ENCODE measurements around the gene ARHGEF4. TPM values are rescaled to one million over a fixed set of nuclear protein-coding genes. Genes with fewer than 3 reads are reported as not detected.

Gene ARHGEF4
- total and polyA plus RNA-seq, 11 donors = 0.30 to 5.5 (median 3.8) TPM

GRCh38 chr2:130819226-130819607 lies 17.5 kb upstream of the ARHGEF4 start:
- Histone ChIP-seq H3K9me3 (no peaks in the 10 kb centered on the region), H3K27ac (no peak overlapping the region), H3K4me1 (peaks cover 0 to 11% (median 0%) of the 10 kb centered on the region in 12 donors), H3K4me3 (no peak overlapping the region), H3K27me3 (peaks cover 0 to 24% (median 0%) of the 10 kb centered on the region in 9 donors), H3K36me3 (no peaks in the 10 kb centered on the region)
- no peak for DNase-seq
- intact Hi-C loops (cut with DNase I) = no loop called here
- no peak for ATAC-seq
- WGBS, 4 donors = 84 to 89% (median 87%) methylated on average over 14 of the region's 14 CpGs
- TF ChIP-seq POLR2A (IDR thresholded peaks at IDR 0.05) (no peak), CTCF (IDR thresholded peaks at IDR 0.05) (no peak)

GRCh38 chr2:130819608-130820278 lies 17.0 kb upstream of the ARHGEF4 start:
- DNase-seq = no peak

DNA sequence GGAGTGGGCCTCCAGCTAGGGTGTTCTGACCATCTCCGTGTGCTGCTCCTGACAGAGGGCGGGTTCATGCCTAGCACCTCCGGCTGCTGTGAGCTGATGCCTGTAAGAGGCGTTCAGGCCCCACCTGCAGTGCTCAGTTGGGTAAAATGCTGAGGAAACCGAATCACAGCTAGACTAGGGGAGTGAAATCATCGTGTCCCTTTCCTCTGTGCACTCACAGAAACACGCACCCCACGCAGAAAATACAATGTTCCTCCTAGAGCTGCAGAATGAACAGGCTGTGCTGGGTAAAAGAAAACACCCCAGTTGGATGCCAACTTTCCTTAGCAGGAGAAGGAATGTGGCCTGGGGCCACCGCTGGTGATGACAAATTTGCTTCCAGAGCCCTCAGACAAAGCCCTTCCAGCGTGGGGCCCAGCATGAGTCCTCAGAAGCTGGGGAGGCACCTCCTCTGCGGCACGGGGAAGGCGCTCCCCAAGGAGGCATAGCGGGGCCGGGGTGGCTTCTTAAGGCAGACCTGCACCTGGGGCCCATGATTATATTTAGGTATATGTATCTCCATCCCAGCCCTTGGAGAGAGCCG lies 16.3 kb upstream of the ARHGEF4 start:
- peak; percentile 52 to 86 (median 82) for ATAC-seq

More at GRCh38 chr2:130819608-130820278, 17.0 kb upstream of the ARHGEF4 start:
- peaks cover 0 to 24% (median 0%) of the 10 kb centered on the region in 9 donors for H3K27me3 ChIP-seq
- no peaks in the 10 kb centered on the region for H3K9me3 ChIP-seq
- H3K27ac ChIP-seq = peak overlapping the region in 5 of 12 donors; percentile 22 to 76 (median 44)
- no peaks in the 10 kb centered on the region for H3K36me3 ChIP-seq
- no peak for TF ChIP-seq CTCF (IDR thresholded peaks at IDR 0.05)
- peak; percentile 49 to 75 (median 52) for ATAC-seq
- intact Hi-C loops (cut with DNase I) = no loop called here
- peak overlapping the region in 1 of 12 donors; percentile 18 for H3K4me3 ChIP-seq
- H3K4me1 ChIP-seq = peaks cover 0 to 11% (median 0%) of the 10 kb centered on the region in 12 donors
- WGBS, 4 donors = 38 to 63% (median 44%) methylated on average over 11 to 12 of the region's 12 CpGs

More for the DNA sequence above, 16.3 kb upstream of the ARHGEF4 start:
- Histone ChIP-seq H3K27me3 (peaks cover 0 to 24% (median 0%) of the 10 kb centered on the region in 9 donors), H3K36me3 (no peaks in the 10 kb centered on the region), H3K9me3 (no peaks in the 10 kb centered on the region), H3K4me1 (peaks cover 0 to 11% (median 0%) of the 10 kb centered on the region in 12 donors), H3K27ac (peak overlapping the region in 5 of 12 donors; percentile 22 to 76 (median 44)), H3K4me3 (peak overlapping the region in 1 of 12 donors; percentile 18)
- intact Hi-C loops (cut with DNase I) = no loop called here
- no peak for DNase-seq
- TF ChIP-seq CTCF (IDR thresholded peaks at IDR 0.05) (no peak), POLR2A (IDR thresholded peaks at IDR 0.05) (no peak)
- WGBS, 4 donors = 32 to 44% (median 37%) methylated on average over 13 to 16 of the region's 16 CpGs

All from heart left ventricle (tissue), 16 donors.